AG10803 (cell line): ENCODE data around the gene SLC8B1.

ENCODE experiments used
- DNase-seq: peaks from one replicate; pipeline ENCODE4 v3.0.0; 2010; ENCODE audit warnings: low read depth
- H3K4me3 ChIP-seq: 2 replicates; pipeline ENCODE4 v1.5.1; 2011; ENCODE audit warnings: mild to moderate bottlenecking, low read length, control low read depth
- CTCF ChIP-seq: conservative IDR thresholded peaks from 2 replicates; pipeline ENCODE4 v1.5.1; 2011; ENCODE audit warnings: mild to moderate bottlenecking, low read length, control low read depth, inconsistent platforms

SLC8B1 gene

DNA sequence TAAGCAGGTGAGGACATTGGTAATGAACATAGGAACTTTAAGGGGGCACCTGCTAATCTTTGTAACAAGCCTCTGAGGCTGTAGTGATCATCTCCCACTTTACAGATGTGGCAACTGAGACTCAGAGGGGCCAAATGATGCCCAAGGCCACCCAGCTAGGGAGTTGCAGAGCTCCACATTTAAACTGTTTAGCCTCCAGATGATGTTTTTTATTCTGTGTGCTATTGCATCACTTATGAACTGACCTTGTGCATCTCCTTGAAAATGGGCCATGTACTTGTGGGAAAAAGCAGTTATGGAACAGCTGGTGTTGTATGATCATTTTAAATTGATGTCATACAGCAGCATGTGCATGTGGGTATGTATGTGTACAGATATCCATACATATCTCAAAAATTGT lies 72.2 kb downstream of the SLC8B1 start:
- no peak for TF ChIP-seq CTCF
- DNase-seq: peak; percentile 55
- H3K4me3 ChIP-seq: no peak overlapping the region

DNA sequence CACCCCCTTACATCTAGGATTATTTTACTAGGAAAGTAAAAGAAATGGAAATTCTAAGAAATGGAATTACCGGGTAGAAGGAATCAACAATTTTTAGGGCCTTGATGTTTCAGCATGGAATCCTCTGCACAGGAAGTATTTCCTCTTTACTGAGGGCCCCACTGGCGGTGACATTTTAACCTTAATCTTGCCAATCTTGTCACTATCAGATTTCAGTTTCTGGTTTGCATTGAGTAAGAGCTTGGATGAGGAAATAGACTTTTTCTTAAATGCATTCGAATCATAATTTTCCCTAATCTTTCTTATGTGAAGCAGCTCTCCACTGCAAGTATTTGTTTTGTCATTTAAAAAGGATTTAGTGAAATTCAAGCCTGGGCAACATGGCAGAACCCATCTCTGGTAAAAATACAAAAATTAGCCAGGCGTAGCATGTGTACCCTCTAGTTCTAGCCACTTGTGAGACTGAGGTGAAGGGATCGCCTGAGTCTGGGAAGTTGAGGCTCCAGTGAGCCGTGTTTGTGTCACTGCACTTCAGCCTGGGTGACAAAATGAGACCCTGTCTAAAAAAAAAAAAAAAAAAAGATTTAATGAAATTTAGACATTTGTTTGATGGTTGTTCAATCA lies 73.0 kb downstream of the SLC8B1 start:
- DNase-seq: no peak
- TF ChIP-seq CTCF: no peak

DNA sequence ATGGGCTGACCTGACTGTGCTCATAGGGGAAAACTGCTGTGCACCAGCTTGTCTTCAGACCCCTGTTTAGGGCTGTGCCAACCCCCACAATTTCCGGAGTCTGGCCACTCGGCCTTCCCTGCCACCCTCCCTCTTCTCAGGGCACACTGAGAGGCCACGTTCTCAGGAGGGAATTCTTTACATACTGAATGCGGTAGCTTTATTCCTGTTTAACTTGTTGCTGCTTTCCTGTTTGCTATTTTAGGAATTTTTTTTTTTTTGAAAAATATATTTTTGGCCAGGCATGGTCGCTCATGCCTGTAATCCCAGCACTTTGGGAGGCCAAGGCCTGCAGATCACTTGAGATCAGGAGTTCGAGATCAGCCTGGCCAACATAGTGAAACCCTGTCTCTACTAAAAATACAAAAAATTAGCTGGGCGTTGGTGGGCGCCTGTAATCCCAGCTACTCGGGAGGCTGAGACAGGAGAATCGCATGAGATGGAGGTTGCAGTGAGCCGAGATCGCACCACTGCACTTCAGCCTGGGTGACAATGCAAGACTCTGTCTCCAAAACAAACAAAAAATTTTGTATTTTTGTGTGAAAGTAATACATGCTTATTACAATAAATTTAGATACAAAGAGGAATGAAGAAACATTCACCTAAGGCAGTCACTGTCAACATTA lies 74.1 kb downstream of the SLC8B1 start:
- no peak overlapping the region for H3K4me3 ChIP-seq
- TF ChIP-seq CTCF: no peak
- no peak for DNase-seq

More for the DNA sequence above, 73.0 kb downstream of the SLC8B1 start:
- H3K4me3 ChIP-seq: no peak overlapping the region

DNA sequence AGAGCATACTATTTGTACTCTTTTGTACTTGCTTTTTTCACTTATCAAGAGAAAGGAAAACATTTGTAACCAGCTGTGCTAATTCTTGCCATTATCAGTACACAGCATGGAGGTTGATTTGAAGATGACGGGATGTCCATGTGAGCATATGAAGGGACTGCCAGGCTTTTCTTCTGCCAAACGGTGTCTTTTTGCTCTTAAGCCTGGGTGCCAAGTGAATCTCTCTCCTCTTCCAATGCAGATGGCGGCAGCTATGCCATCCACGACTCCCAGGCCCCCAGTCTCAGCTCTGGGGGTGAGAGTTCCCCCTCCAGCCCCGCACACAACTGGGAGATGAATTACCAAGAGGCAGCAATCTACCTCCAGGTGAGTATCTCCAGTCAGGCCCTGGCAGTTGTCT lies 74.8 kb downstream of the SLC8B1 start:
- no peak for TF ChIP-seq CTCF
- no peak for DNase-seq
- no peak overlapping the region for H3K4me3 ChIP-seq

DNA sequence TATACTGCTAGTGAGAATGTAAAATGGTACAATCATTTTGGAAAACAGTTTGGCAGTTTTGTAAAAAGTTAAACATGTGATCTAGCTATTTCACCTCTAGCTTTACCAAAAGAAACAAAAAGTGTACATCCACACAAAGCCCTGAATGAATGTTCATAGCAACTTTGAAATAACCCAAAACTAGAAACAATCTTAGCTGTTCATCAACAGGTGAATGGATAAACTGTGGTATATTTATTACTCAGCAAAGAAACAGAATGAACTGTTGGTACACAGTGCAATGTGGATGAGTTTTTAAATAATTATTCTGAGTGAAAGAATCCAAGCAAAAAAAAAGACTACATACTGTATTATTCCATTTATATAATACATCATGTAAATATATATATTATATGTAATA lies 77.3 kb downstream of the SLC8B1 start:
- TF ChIP-seq CTCF: no peak
- no peak for DNase-seq
- no peak overlapping the region for H3K4me3 ChIP-seq

DNA sequence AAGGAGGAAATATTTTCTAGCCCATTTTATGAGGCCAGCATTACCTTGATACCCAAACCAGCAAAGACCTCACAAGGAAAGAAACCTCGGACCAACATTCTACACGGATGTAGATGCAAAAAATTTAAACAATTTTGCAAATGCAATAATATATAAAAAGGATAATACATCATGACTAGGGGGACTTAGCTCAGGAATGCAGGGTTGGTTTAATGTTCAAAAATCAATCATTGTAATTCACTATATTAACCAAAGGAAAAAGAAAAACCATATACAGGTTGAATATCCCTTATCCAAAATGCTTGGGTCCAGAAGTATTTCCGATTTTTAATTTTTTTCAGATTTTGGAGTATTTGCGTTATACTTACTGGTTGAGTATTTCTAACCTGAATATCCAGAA lies 80.6 kb downstream of the SLC8B1 start:
- no peak for TF ChIP-seq CTCF
- no peak overlapping the region for H3K4me3 ChIP-seq
- no peak for DNase-seq
